ENCODE data around the gene ARSK.

ARSK gene, protein sequence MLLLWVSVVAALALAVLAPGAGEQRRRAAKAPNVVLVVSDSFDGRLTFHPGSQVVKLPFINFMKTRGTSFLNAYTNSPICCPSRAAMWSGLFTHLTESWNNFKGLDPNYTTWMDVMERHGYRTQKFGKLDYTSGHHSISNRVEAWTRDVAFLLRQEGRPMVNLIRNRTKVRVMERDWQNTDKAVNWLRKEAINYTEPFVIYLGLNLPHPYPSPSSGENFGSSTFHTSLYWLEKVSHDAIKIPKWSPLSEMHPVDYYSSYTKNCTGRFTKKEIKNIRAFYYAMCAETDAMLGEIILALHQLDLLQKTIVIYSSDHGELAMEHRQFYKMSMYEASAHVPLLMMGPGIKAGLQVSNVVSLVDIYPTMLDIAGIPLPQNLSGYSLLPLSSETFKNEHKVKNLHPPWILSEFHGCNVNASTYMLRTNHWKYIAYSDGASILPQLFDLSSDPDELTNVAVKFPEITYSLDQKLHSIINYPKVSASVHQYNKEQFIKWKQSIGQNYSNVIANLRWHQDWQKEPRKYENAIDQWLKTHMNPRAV
- 6.9 to 10.1 reads per million in 2 donors for total RNA-seq

DNA sequence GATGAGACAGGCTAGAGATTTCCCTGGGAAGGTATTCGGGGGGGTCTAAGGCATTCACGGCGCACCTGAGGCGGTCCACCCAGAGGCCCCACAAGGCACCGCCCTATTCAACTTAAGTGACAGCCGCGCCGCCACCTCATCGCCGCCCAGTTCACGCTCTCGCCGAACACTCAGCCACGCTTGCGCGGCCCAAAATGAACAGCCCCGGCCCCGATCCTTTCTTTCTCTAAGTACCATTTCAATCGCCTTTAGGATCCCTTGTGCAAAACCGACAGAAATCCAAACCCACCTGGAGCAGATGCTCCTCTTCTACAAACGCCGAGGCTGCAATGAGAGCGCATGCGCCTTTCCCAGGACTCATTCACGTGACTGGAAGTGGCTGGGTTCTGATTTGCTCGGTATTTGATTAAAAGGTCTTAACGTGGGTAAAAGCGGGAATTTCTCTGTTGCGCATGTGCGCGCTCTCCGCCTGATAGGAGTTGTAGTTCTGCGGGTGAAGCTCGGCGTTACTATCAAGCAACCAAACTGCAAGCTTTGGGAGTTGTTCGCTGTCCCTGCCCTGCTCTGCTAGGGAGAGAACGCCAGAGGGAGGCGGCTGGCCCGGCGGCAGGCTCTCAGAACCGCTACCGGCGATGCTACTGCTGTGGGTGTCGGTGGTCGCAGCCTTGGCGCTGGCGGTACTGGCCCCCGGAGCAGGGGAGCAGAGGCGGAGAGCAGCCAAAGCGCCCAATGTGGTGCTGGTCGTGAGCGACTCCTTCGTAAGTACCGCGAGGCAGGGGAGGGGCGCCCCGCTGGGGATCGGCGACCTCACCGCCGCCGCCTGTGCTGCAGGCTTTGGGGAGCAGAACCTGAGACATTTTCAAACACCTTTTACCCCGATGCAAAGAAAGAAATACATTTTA, at the start of gene ARSK, which contains the start of gene SKIC3:
Gene ARSK (plus strand): TSS at position 455 of the 902 bp plus-strand sequence. CDS start 178 bp downstream, at position 633.
Gene SKIC3 (minus strand): TSS at position 331 of the 902 bp plus-strand sequence. CDS start 7,827 bp downstream, outside the sequence.
- DNase-seq: peak; percentile 72 to 99 (median 88)

DNA sequence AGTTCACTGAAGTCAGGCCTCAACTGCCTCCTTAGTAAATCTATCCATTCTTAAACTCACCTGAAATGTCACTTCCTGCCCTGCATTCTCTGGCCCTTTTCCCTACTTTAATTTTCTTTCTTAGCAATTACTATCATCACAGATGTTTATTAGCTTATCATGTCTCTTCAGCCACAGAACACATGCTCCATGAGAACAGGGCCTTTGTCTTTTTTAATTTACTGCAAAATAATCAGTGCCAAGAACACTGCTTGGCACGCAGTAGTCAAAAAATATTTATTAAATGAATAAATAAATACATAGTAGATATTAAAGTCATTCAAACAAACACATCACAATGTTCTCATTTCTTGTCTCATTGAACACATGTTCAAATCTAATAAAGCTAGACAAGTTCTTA, 46.4 kb upstream of the ARSK start:
- no peak for DNase-seq

DNA sequence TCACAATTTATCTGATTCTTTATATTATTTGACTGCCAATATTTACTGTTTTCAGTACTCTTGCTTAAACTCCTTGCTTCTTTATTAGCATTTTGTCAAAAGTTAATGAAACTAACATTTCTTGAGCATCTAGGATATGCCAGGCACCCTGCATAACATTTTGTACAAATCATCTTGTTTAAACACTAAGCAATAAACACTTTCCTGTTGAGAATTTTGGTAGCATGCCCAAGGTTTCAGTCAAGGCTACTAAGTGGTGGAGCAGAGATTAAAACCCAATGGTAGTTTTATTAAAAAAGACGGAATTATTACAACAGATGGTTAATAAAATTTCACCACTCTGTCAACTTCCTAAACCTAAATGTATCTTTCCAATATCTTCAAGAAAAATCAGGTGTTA, 43.3 kb upstream of the ARSK start:
- no peak for DNase-seq

DNA sequence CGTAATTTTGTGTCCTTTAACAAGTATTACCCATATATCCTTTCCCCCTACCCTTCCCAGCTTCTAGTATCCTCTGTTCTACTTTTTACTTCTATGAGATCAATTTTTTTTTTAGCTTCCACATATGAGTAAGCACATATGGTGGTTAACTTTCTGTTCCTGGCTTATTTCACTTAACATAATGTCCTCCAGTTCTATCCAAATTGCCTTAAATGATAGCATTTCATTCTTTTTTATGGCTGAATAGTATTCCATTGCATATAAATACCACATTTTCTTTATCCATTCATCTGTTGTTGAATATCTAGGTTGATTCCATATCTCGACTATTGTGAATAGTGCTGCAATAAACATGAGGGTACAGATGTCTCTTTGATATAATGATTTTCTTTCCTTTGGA, 36.5 kb upstream of the ARSK start:
- no peak for DNase-seq

DNA sequence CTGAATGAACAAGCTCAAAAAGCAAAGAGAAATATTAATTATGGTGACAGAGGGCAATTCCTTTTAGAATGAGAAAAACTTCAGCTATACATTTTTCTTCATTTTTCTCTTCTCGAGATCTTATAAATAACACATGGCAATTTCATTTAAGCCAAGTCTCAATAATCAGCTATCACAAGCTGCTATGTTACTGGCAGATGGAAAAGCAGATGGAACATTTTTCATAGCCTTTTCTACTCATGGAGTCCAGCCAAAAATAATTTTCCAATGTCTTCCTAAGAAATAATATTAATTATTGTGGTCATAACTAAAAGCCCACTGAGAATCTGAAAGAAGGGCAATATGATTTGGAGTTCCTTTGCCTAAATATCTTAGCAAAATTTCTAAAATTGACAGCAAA, 35.8 kb upstream of the ARSK start:
- no peak for DNase-seq

DNA sequence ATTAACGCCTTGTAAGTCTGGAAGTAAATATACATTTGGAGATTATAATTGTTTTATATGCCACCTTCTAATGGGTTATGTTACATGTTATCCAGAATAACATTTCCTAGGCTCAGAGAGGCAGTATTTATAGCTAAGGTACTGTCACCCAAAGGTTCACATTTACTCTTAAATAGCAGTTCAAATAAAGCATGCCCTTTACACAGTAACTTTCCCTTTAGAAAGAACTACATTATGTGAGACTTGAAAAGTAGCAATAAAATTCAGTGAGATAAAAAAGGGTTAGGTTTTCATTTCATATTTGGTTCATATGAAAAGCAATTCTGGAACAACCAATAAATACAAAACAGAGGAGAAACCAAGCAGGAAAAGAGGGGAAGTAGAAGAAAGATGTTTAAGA, 35.2 kb upstream of the ARSK start:
- no peak for DNase-seq

DNA sequence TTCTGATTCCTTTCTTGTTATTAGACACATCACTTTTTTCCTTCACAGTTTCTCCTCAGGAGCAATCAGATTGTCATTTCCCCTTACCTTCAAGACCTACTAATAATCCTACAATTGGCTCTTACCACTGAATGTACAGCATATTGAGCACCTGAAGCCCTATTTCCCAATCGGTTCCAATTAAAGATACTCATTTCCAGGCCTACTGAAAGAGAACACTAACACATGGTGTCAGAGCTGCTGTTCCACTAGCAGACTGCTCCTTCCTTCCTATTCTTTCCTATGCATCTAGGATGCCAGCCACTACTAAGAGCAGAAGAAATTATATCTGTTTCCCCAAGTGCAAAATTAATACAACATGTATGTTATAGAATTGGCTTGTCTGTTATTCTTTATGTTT, 34.7 kb upstream of the ARSK start:
- no peak for DNase-seq

DNA sequence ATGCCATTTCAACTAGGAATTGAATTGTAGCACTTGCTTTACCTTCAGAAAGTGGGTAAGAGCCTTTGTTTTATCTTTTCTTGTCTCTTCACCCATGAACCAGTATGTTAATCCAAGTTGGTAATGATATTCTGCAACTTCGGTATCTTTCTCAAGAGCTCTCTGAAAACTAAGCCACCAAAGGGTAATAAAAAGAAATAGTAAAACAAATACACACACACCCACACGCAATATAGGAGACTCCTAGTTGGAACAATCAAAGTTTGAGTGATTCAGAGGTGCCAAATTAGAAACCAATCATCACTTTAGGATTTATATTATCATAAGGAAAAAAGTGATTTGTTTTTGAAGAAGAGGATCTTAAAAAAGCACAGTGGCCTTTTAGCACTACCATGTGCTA, 30.5 kb upstream of the ARSK start:
- no peak for DNase-seq

DNA sequence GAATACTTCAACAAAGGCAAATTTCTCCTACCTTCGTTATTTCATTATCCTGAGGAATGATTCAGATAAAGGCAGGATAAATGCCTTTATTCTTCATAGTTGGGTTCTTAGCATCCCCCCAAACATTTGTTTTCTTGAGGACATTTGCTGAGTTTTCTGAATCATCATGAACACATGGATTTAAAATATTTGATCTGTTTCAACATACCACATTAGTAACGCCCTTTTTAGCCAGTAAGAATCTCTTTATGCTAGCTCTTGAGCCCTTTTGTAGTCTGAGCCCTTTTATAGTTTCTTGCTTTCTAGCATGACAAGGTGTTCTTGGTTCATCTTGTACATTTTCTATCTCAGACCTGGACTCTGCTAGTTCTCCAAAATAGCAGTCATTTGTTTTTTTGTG, 28.0 kb upstream of the ARSK start:
- no peak for DNase-seq

DNA sequence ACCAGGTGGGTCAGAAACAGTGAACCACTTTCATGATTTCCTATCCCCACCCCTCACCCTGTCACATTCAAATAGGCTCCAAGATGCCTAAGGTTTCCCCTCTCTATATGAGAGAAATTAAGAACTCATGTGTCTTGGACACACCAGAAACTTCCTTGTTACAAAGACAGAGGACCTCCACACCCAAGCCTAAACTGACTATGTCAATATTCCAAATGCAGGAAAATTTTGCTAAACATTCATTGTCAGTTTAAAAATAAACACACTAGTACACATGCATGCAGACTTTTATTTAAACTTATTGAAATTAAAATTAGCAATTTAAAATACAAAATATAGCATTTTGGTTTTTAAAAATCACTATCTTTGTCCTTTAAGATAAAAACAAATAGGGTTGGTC, 26.3 kb upstream of the ARSK start:
- DNase-seq: no peak

DNA sequence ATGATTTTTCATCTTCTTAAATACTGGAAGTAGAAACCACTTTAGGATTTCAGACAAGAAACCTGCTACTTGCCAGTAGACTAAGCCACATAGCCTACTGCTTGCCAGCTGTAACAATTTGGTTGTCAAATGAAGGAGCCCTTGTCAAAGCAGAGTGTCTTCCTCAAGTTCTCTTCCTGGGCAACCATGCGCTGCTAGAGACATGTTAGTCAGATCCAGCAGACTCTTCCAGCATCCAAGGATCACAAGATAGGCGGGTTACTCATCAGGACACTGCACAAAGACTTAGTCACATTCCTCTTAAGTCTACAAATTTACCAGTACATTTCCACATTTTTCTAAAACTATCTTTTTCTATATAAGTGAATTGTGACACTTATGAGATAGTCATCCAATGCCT, 24.5 kb upstream of the ARSK start:
- DNase-seq: no peak

DNA sequence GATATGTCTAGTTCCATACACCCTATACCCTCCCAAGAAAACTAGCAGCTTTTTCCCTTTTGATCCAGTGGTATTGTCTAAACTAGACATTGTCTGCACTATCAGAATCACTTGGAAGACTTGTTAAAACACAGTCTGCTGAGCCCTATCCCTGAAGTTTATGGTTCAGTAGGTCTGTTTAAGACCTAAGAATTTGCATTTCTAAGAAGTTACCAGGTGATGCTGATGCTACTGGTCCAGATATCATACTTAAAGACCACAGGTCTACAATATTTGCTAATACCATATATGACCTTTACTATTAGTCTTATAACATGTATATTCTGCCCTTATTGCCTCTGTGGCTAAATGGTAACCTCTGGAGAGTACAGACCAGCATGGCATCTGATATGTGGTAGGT, 23.4 kb upstream of the ARSK start:
- DNase-seq: no peak

DNA sequence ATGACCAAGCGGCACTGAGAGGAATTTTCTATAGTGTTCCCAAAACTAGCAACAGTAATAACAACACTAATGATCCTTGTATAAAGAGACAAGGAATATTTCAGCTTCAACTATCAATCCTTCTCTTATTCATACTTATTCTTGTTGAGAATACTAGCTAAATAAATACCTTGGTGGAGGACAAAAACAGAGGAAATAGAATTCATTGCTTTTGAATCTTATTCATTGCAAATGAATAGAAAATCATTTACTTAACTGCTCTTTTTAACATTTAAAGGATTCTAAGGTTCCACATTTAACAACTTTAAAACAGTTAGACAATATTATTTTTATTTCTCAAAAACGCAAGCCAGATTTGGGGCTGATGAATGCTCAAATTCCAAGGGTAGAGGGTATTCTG, 22.5 kb upstream of the ARSK start:
- DNase-seq: no peak

DNA sequence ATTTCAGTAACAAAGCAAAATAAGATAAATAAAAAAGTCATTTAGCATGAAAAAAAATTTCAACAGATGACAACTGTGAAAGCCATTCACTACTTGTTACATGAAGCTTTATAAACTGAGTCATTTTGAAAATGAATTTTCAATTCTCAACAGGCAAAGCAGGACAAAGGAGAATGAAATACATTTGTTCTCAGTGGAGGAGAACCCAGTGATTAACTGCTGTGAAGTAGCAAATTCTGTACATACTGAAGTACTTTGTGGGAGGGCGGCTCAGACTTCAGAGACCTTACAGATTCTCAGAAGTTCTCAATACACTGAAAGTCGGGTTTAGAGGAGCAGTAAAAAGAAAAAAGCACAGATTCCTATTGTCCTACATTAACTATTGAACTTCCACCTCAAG, 21.8 kb upstream of the ARSK start:
- DNase-seq: no peak

DNA sequence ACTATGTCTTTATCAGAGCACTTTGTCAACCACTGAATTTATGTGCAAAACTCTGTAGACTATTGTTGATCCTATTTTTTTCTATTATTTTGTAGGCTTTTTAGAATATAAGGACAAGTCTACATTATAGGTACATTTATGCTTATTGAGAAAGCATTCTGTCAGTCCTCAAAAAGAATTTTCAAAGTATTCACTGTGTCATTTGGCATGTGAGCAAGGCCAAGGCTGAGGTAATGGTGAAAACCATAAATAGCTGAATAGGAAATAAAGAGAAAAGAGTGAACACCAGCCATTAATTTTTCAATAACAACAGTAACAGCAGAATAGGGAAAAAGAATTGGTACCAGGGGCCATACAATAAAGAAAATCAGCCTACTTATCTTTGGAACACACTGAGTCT, 21.1 kb upstream of the ARSK start:
- no peak for DNase-seq

DNA sequence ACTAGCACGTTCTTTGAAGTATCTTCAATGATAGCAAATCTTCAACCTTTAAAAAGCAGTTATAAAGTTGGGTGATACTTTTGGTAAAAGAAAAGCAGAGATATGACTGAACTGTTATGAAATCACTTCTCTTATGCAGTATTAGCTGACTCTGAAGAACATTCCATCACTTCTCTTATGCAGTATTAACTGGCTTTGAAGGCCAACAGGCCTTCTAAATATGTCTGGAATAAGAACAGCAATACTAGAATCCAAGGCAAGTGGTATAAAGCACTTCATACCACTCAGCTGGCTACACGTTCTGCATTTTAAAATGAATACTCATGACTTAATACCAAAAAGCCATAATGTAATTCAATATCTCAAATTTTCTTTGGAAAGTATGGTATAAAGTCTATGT, 17.4 kb upstream of the ARSK start:
- DNase-seq: no peak

DNA sequence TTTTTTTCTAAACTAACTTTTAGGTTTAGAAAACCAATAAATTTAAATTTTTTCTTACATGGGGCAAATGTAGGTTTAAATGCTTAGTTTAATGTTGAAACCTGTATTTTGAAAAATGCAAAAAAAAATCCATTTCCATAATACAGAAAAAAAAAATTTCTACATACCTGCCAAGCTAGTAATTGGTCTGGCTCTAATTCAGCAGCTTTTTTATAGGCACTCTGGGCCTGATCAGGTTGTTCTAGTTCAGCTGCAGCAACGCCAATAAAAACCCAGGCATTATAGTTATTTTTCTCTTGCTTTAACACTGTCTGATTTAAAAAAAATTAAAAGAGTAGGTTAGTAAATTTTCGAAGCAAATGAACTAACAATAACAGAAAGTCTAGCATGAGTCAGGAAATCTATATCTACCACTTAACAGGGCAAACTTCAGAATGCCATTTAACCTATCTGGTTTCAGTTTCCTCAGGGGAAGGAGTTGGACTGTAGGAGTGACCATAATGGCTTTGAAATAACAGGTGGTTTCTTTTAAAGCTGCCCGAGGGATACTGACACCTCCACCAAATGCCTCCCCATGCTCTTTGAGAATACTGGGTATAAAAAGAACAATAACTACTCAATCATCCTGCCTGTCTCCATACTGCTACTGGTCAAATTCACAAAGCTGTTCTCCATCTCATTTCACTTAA, 11.7 kb upstream of the ARSK start:
- peak in 1 of 5 experiments; percentile 13 for DNase-seq

DNA sequence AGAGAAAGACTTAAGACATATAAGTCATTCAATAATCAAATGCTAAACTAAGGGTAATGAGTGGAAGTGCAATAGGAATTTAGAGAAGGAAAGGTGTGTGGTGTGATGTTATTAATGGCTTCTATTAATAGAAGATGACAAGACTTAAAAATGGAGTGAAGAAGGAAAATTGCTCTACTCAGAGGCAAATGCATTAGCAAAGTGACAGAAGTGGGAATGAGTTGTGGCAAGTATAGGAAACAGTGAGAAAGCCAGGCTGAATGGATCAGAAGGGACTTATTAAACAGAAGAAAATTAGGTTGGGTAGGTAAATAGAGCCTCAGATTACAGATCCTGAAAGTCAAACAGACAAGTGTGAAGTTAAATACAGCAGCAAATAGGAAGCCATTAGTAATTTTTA, 5.9 kb upstream of the ARSK start:
- DNase-seq: no peak

DNA sequence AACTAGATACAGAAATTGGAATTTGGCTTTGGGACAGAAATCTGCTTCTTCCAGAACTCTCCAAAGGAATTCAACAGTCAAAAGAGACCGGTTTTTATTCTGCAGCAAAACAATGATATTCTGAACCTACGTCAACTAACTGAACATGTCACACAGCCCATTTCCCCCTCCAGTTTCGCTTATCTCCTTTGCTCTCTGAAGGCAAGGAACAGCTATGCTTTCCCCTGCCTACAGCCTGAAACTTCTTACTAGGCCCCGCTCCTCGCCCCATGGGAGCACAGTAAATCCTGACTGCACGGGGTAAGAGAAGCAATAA, 612 bp upstream of the ARSK start:
- no peak for DNase-seq

DNA sequence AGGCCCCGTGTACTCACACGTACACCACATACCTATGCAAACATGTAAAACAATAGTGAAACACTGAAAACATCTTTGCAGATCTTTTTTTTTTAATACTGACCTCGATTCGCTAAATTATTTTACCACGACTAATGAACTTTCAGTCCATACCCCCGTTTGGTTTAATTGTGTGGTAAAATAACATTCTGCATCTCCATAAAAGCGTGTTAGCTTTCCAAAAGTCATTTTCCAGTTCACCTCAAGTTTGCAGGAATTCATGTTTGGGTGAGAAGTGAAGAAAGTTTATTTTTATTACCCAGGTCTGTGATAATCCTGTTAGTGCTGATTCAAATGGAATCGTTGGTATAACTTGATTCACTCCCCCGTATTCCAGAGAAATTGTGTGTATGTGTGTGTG, 652 bp downstream of the ARSK start:
- no peak for DNase-seq

DNA sequence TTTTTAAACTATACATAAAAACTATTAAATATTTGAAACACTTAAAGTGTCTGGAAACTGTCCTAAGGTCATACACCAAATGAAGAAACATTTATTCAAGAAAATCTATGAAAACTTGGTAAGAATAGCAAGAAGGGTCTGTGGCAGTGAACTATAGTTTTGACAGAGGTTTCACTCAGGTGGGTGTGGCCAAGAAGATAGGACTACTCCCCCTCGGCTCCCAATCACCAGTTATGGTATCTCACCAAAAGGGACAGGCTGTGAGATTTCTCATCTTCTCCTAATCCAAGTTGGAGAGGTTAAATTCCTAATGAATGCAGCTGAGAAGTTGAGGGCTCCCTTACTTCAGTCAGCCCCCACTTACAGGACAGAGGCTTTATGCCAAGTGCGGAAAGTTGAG, 2.9 kb downstream of the ARSK start:
- no peak for DNase-seq

DNA sequence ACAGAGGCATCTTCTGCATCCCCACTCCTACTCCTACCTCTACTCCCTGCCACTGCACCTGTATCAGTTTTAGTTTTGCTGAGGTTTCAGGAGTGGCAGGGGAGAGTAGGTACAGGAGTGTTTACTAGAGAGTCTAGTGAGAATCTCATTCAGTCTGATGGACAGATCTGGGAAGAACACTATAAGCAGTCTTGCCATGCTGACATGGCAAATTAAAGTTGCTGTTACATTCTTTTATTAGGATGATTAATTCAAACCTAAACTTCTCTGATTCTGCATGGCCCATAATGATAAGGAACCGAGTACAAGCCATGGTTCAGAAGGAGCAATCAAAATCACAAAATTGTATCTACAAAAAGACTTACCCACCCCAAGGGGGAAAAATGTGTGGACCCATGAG, 7.4 kb downstream of the ARSK start:
- no peak for DNase-seq

DNA sequence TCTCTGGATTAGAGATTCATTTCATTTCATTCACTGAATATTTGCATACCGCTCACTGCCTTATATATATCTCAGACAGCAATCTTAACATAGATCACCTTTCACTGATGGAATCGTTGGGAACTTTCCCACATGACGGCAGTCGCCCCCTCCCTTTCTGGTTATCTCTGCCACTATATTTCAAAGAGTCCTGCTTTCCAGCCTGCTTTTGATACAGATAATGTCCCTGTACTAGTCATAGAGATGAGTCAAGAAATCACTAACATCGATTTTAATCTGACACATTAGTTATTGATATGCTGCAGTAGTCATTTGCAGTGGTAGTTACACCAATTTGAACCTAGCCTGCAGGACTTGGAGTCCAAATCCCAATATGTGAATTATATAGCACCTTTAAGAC, 8.5 kb downstream of the ARSK start:
- no peak for DNase-seq
